Thoracic aorta (tissue), 2 donors: Measurements from ENCODE around the gene MYCBP2. TPM values are rescaled to one million over a fixed set of nuclear protein-coding genes. Genes with fewer than 3 reads are reported as not detected.

Experiments
- ATAC-seq: fragments of 150-250 bp; one replicate; pipeline ENCODE4 v1.8.0; 2017; ENCODE audit warnings: low read depth; ENCODE audit not compliant: insufficient number of reproducible peaks, low FRiP score
- DNase-seq: peaks from one replicate; pipeline ENCODE4 v3.0.0-alpha.2; 2020; ENCODE audit warnings: low spot score
- H3K27ac ChIP-seq, 2 donors: fragments of 200-600 bp; sonication (generic); 1 replicate in 1 of 2; 2 replicates in 1 of 2; pipeline ENCODE4 v1.5.1; 2016; ENCODE audit warnings: mild to moderate bottlenecking in 2 of 2, moderate library complexity in 2 of 2
- H3K27me3 ChIP-seq: fragments of 200-600 bp; sonication (generic); replicated peaks from 2 replicates; pipeline ENCODE4 v1.6.0; 2016; ENCODE audit warnings: mild to moderate bottlenecking; ENCODE audit not compliant: insufficient read depth
- H3K36me3 ChIP-seq: fragments of 200-600 bp; sonication (generic); one replicate; pipeline ENCODE4 v1.5.1; 2016
- H3K4me1 ChIP-seq, 2 donors: fragments of 200-600 bp; sonication (generic); 1 replicate in 1 of 2; 2 replicates in 1 of 2; pipeline versions ENCODE4 v1.5.1 to v1.6.0; 2016; ENCODE audit warnings: low read depth in 2 of 2, mild to moderate bottlenecking in 1 of 2; ENCODE audit not compliant: control insufficient read depth in 1 of 2
- H3K4me3 ChIP-seq: fragments of 200-600 bp; sonication (generic); 2 replicates; pipeline ENCODE4 v1.5.1; 2016; ENCODE audit warnings: mild to moderate bottlenecking
- H3K9me3 ChIP-seq: fragments of 200-600 bp; sonication (generic); 2 replicates; pipeline ENCODE4 v1.5.1; 2016
- total RNA-seq, 2 donors: library from RNA; depleted of rRNA; stranded (reverse); fragments of >200 nt; gene quantifications; one replicate each; pipeline versions ENCODE4 v1.1.0 to v1.2.3, GENCODE V29; 2016
- TF ChIP-seq, protein P1 (sequence below): fragments of 200-600 bp; sonication (generic); IDR thresholded peaks from one replicate; pipeline ENCODE4 v1.5.1; 2019; ENCODE audit warnings: antibody characterized with exemption

MYCBP2 gene
- total RNA-seq, 2 donors from 2014 or later = 135 to 139 TPM

GRCh38 chr13:77105051-77105450 lies 221.8 kb downstream of the MYCBP2 start:
- H3K9me3 ChIP-seq = no peaks in the 10 kb centered on the region
- no peak overlapping the region for H3K4me3 ChIP-seq
- no peak overlapping the region for H3K27ac ChIP-seq
- DNase-seq (no peak), ATAC-seq (no peak)
- TF ChIP-seq, protein P1, sequence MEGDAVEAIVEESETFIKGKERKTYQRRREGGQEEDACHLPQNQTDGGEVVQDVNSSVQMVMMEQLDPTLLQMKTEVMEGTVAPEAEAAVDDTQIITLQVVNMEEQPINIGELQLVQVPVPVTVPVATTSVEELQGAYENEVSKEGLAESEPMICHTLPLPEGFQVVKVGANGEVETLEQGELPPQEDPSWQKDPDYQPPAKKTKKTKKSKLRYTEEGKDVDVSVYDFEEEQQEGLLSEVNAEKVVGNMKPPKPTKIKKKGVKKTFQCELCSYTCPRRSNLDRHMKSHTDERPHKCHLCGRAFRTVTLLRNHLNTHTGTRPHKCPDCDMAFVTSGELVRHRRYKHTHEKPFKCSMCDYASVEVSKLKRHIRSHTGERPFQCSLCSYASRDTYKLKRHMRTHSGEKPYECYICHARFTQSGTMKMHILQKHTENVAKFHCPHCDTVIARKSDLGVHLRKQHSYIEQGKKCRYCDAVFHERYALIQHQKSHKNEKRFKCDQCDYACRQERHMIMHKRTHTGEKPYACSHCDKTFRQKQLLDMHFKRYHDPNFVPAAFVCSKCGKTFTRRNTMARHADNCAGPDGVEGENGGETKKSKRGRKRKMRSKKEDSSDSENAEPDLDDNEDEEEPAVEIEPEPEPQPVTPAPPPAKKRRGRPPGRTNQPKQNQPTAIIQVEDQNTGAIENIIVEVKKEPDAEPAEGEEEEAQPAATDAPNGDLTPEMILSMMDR = no peak
- H3K36me3 ChIP-seq = peaks cover 4% of the 10 kb centered on the region
- H3K27me3 ChIP-seq = no peaks in the 10 kb centered on the region
- H3K4me1 ChIP-seq = no peaks in the 10 kb centered on the region

- DNase-seq = no peak
- H3K27ac ChIP-seq = no peak overlapping the region
- no peaks in the 10 kb centered on the region for H3K9me3 ChIP-seq
- ATAC-seq = no peak
- no peaks in the 10 kb centered on the region for H3K27me3 ChIP-seq
- H3K4me3 ChIP-seq = no peak overlapping the region
- H3K4me1 ChIP-seq = no peaks in the 10 kb centered on the region
- peaks cover 25% of the 10 kb centered on the region for H3K36me3 ChIP-seq
- TF ChIP-seq, protein P1 = no peak
Measured at GRCh38 chr13:77099415-77099814, 227.5 kb downstream of the MYCBP2 start.

- Histone ChIP-seq H3K36me3 (peaks cover 34% of the 10 kb centered on the region), H3K27ac (no peak overlapping the region), H3K4me1 (no peaks in the 10 kb centered on the region), H3K4me3 (no peak overlapping the region), H3K27me3 (no peaks in the 10 kb centered on the region), H3K9me3 (no peaks in the 10 kb centered on the region)
- TF ChIP-seq, protein P1 = no peak
- ATAC-seq (no peak), DNase-seq (no peak)
Measured at GRCh38 chr13:77095288-77095687, 231.6 kb downstream of the MYCBP2 start.

DNA sequence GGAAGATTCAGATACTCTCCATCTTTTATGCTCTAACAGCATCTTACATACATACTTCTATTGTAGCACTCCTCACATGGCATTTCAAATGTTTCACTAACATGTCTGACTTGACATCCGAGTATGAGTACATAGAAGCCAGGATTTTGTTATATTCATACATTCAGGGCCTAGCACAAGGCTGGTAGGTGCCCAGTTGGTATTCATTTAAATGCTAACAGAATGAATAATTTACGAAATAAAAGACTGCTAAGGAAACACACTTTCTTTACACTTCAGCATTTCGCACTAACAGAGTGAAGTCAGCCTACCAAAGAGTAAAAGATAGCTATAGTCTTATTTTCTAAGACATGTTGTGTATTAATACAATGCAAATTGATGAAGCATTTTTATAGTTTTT lies 232.1 kb downstream of the MYCBP2 start:
- DNase-seq = no peak
- Histone ChIP-seq H3K9me3 (no peaks in the 10 kb centered on the region), H3K4me3 (no peak overlapping the region), H3K4me1 (no peaks in the 10 kb centered on the region), H3K27me3 (no peaks in the 10 kb centered on the region), H3K36me3 (peaks cover 34% of the 10 kb centered on the region), H3K27ac (no peak overlapping the region)
- TF ChIP-seq, protein P1 = no peak
- no peak for ATAC-seq

DNA sequence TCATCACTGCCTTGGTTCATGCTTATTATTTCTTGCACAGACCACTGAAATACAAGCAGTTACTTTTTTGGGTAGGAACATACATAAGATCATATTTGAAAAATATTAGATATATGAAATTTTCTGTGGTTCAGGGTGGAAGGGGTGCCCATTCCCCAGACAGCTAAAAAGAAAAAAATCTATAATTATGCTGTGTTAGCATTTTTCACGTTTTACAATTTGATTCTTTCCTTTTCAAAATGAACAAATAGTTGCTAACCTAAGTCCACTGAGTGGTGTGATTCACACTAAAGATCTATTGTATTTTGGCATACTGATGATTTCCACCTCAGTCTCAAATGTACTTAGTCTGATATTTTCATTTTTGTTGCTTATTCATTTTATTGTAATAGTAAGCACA lies 233.2 kb downstream of the MYCBP2 start:
- DNase-seq = no peak
- no peak for ATAC-seq
- Histone ChIP-seq H3K27ac (no peak overlapping the region), H3K4me1 (no peaks in the 10 kb centered on the region), H3K9me3 (no peaks in the 10 kb centered on the region), H3K36me3 (peaks cover 33% of the 10 kb centered on the region), H3K4me3 (no peak overlapping the region), H3K27me3 (no peaks in the 10 kb centered on the region)
- TF ChIP-seq, protein P1 = no peak
